ENCODE data around the gene SVIL.
"Not testable (repeated sequence)": the region's sequence is repeated elsewhere in the genome, so short reads cannot be mapped to it uniquely, and the experiment has no call there.

SVIL gene

GRCh38 chr10:29575098-29575455 lies 59.7 kb downstream of the SVIL start:
- DNase-seq (ENCODE audit: low read depth): no peak

- DNase-seq (ENCODE audit: low read depth): not testable (repeated sequence)
These were observed 60.3 kb downstream of the SVIL start for GRCh38 chr10:29574212-29575097.

- not testable (repeated sequence) for DNase-seq (ENCODE audit: low read depth)
These were observed 64.5 kb downstream of the SVIL start for GRCh38 chr10:29570248-29570647.

GRCh38 chr10:29569795-29570194 lies 65.0 kb downstream of the SVIL start:
- no peak for DNase-seq (ENCODE audit: low read depth)

GRCh38 chr10:29567003-29567402 lies 67.8 kb downstream of the SVIL start:
- DNase-seq (ENCODE audit: low read depth): no peak

- DNase-seq (ENCODE audit: low read depth): not testable (repeated sequence)
These were observed 68.6 kb downstream of the SVIL start for GRCh38 chr10:29566209-29566608.

GRCh38 chr10:29563420-29564035 lies 71.2 kb downstream of the SVIL start:
- DNase-seq (ENCODE audit: low read depth): no peak

- not testable (repeated sequence) for DNase-seq (ENCODE audit: low read depth)
These were observed 71.8 kb downstream of the SVIL start for GRCh38 chr10:29563006-29563405.

- no peak for DNase-seq (ENCODE audit: low read depth)
These were observed 74.8 kb downstream of the SVIL start for GRCh38 chr10:29559996-29560395.

GRCh38 chr10:29557665-29558064 lies 77.1 kb downstream of the SVIL start:
- no peak for DNase-seq (ENCODE audit: low read depth)

GRCh38 chr10:29555746-29556481 lies 78.9 kb downstream of the SVIL start:
- DNase-seq (ENCODE audit: low read depth): no peak

GRCh38 chr10:29555091-29555745 lies 79.6 kb downstream of the SVIL start:
- no peak for DNase-seq (ENCODE audit: low read depth)

GRCh38 chr10:29554660-29555059 lies 80.1 kb downstream of the SVIL start:
- no peak for DNase-seq (ENCODE audit: low read depth)

- DNase-seq (ENCODE audit: low read depth): no peak
These were observed 81.1 kb downstream of the SVIL start for GRCh38 chr10:29553544-29554250.

- not testable (repeated sequence) for DNase-seq (ENCODE audit: low read depth)
These were observed 81.7 kb downstream of the SVIL start for GRCh38 chr10:29553116-29553515.

- not testable (repeated sequence) for DNase-seq (ENCODE audit: low read depth)
These were observed 85.3 kb downstream of the SVIL start for GRCh38 chr10:29549493-29549892.

GRCh38 chr10:29546773-29547313 lies 87.9 kb downstream of the SVIL start:
- DNase-seq (ENCODE audit: low read depth): no peak

GRCh38 chr10:29545122-29545521 lies 89.6 kb downstream of the SVIL start:
- no peak for DNase-seq (ENCODE audit: low read depth)

GRCh38 chr10:29543715-29544114 lies 91.1 kb downstream of the SVIL start:
- DNase-seq (ENCODE audit: low read depth): no peak

- DNase-seq (ENCODE audit: low read depth): no peak
These were observed 92.0 kb downstream of the SVIL start for GRCh38 chr10:29542723-29543122.
